Loucy (cell line): ENCODE results near the gene CDH13.

Source experiments
- EZH2phosphoT487 ChIP-seq: fragments of 200-600 bp; IDR thresholded peaks from 2 replicates; pipeline ENCODE4 v1.6.1; 2018; ENCODE audit warnings: antibody characterized with exemption, mild to moderate bottlenecking, moderate library complexity, borderline replicate concordance
- TF ChIP-seq, protein P1 (sequence below): fragments of 200-600 bp; sonication (generic); conservative IDR thresholded peaks from 2 replicates; pipeline ENCODE4 v1.5.1; 2014; ENCODE audit warnings: mild to moderate bottlenecking, antibody characterized with exemption, low read length

DNA sequence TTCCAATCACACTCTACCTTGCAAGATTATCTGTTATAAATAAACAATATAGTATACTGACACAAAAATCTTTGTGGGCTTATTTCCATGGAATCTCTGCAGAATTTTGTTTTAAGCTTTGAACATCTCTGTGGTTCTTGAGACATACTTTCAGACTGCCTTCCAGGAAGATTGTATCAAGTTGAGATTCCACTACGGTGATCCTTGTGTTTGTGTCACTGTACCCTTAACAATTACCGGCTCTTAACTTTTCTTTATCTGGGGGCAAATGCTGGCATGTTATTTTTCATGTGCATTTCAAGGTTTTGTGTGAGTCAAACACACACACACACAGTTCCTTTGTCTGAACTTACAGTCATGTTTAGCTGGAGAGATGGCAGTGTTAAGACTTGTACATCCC lies 708.3 kb downstream of the CDH13 start:
- TF ChIP-seq, protein P1, sequence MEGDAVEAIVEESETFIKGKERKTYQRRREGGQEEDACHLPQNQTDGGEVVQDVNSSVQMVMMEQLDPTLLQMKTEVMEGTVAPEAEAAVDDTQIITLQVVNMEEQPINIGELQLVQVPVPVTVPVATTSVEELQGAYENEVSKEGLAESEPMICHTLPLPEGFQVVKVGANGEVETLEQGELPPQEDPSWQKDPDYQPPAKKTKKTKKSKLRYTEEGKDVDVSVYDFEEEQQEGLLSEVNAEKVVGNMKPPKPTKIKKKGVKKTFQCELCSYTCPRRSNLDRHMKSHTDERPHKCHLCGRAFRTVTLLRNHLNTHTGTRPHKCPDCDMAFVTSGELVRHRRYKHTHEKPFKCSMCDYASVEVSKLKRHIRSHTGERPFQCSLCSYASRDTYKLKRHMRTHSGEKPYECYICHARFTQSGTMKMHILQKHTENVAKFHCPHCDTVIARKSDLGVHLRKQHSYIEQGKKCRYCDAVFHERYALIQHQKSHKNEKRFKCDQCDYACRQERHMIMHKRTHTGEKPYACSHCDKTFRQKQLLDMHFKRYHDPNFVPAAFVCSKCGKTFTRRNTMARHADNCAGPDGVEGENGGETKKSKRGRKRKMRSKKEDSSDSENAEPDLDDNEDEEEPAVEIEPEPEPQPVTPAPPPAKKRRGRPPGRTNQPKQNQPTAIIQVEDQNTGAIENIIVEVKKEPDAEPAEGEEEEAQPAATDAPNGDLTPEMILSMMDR = no peak
- no peak for TF ChIP-seq EZH2phosphoT487
